ENCODE data around the gene ACTG2. TPM values are rescaled to one million over a fixed set of nuclear protein-coding genes. Genes with fewer than 3 reads are reported as not detected.

Gene ACTG2
- total RNA-seq, 1 experiment from 2014 or later, result 1.5 TPM

DNA sequence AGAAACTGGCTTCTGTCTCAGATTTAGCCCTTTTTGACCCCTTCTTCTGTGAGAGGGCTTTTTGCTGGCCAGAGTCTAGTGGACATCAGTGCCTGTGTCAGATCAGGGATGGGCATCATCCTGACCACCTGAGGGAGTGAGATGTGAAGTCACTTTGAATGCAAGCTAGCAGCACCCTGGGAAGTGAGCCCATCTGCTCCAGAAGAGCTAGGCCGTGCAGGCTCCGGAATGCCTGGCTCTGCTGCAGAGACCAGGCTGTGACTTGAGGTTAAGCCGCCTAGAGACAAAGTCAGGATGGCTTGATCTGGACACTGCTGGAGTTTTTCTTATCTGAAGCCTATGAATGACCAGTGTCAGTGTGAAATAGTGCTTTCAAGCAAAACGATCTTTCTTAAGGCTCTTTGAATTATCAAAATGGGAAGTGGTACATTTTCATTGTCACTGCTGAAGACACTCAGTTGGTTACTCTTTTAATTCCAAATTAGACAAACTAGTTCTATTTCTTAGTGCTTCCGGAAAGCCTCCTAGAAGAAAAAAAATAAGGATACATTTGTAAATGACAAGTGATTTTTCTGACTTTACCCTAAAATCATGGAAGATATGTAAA, 54.7 kb downstream of the ACTG2 start:
- Histone ChIP-seq H3K9me3 (ENCODE audit: control insufficient read depth, low read depth, low read length) (no peaks in the 10 kb centered on the region), H3K23ac (ENCODE audit: insufficient read length, low read depth, low read length) (no peak overlapping the region), H2BK12ac (ENCODE audit: insufficient read length, low read depth, low read length) (no peak overlapping the region), H3K4me1 (ENCODE audit: insufficient read depth, low read length) (no peaks in the 10 kb centered on the region), H4K91ac (ENCODE audit: insufficient read length, low read depth, low read length) (no peak overlapping the region), H3T11ph (ENCODE audit: low read length) (no peak overlapping the region), H2AFZ (ENCODE audit: low read length) (no peak overlapping the region), H3K14ac (ENCODE audit: insufficient read depth, low read length) (no peak overlapping the region), H2BK120ac (ENCODE audit: low read depth, low read length, poor library complexity, severe bottlenecking) (no peak overlapping the region), H3K56ac (ENCODE audit: insufficient read length, low read depth, low read length) (no peak overlapping the region), H2BK15ac (ENCODE audit: low read depth, low read length) (no peak overlapping the region), H3K79me1 (ENCODE audit: insufficient read depth, low read depth, low read length, poor library complexity, severe bottlenecking) (peaks cover 9% of the 10 kb centered on the region), H4K8ac (replicated peaks; ENCODE audit: insufficient read length, low read depth, low read length) (no peak overlapping the region), H3K27ac (ENCODE audit: insufficient read length, low read depth, low read length) (no peak overlapping the region), H3K23me2 (ENCODE audit: insufficient read length, low read depth, low read length, poor library complexity, severe bottlenecking) (no peaks in the 10 kb centered on the region), H4K5ac (ENCODE audit: insufficient read length, low read depth, low read length) (no peak overlapping the region), H3K4me2 (ENCODE audit: insufficient read depth, insufficient read length, low read length) (no peak overlapping the region), H3K18ac (ENCODE audit: insufficient read length, low read depth, low read length) (no peak overlapping the region), H3K9ac (ENCODE audit: extremely low read depth, insufficient read length, low read length) (no peak overlapping the region), H2AK5ac (ENCODE audit: insufficient read length, low read length) (no peak overlapping the region), H3K27me3 (ENCODE audit: insufficient read depth, low read length) (no peaks in the 10 kb centered on the region), H3K4ac (ENCODE audit: low read depth, low read length) (no peak overlapping the region), H2BK20ac (ENCODE audit: low read depth, low read length, poor library complexity, severe bottlenecking) (no peak overlapping the region), H3K79me2 (ENCODE audit: insufficient read depth, low read length) (0 out of 2 replicates have a peak, but pooled peaks cover 2% of the 10 kb centered on the region), H2BK5ac (ENCODE audit: insufficient read length, low read length) (no peak overlapping the region), H4K20me1 (ENCODE audit: control insufficient read depth, insufficient read depth, insufficient read length) (no peaks in the 10 kb centered on the region)
- no peaks in the 10 kb centered on the region for H3K27me3 Mint-ChIP-seq (ENCODE audit: low read depth)
- TF ChIP-seq, protein P1, sequence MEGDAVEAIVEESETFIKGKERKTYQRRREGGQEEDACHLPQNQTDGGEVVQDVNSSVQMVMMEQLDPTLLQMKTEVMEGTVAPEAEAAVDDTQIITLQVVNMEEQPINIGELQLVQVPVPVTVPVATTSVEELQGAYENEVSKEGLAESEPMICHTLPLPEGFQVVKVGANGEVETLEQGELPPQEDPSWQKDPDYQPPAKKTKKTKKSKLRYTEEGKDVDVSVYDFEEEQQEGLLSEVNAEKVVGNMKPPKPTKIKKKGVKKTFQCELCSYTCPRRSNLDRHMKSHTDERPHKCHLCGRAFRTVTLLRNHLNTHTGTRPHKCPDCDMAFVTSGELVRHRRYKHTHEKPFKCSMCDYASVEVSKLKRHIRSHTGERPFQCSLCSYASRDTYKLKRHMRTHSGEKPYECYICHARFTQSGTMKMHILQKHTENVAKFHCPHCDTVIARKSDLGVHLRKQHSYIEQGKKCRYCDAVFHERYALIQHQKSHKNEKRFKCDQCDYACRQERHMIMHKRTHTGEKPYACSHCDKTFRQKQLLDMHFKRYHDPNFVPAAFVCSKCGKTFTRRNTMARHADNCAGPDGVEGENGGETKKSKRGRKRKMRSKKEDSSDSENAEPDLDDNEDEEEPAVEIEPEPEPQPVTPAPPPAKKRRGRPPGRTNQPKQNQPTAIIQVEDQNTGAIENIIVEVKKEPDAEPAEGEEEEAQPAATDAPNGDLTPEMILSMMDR (conservative IDR thresholded peaks at IDR 0.05), result no peak
- peaks cover 34 to 72% (median 58%) of the 10 kb centered on the region in 3 experiments for H3K36me3 Mint-ChIP-seq (ENCODE audit: insufficient read depth in 1 of 3, low read depth in 3 of 3)
- no peak for DNase-seq
- H3K4me1 Mint-ChIP-seq, result no peaks in the 10 kb centered on the region
- H3K9me3 Mint-ChIP-seq, result no peaks in the 10 kb centered on the region
- no peak overlapping the region for H3K4me3 Mint-ChIP-seq
- no CpG with 5 or more reads among the region's 5 CpGs for WGBS (ENCODE audit: extremely low coverage, insufficient read length, low lambda C conversion rate)
- no peak overlapping the region for H3K27ac Mint-ChIP-seq

All from H9 (cell line).